ENCODE results near the gene CCDC30.

GRCh38 chr1:42601472-42601871 lies 138.4 kb downstream of the CCDC30 start:
- TF ChIP-seq CTCF (IDR thresholded peaks at IDR 0.05; ENCODE audit: poor library complexity) (no peak), EZH2phosphoT487 (IDR thresholded peaks at IDR 0.05; ENCODE audit: low read depth, severe bottlenecking, unreplicated experiment) (no peak)

Measured in hepatocyte (in vitro differentiated cells).